AG04450 (cell line): Measurements from ENCODE around the gene PKP1. TPM values are rescaled to one million over a fixed set of nuclear protein-coding genes. Genes with fewer than 3 reads are reported as not detected.

ENCODE experiments used
- CTCF ChIA-PET: fragments of 300-600, 350-600 bp; formaldehyde crosslinking; extraction: SDS; loops from one replicate; lab custom pipeline; 2022; ENCODE audit warnings: antibody characterized with exemption, inconsistent platforms; lab: Charles Lee
- POLR2A ChIA-PET: fragments of 350-600 bp; formaldehyde crosslinking; extraction: SDS; loops from one replicate; lab custom pipeline; 2021; ENCODE audit warnings: antibody characterized with exemption, inconsistent platforms; lab: Yijun Ruan, JAX
- DNase-seq: peaks from one replicate; pipeline ENCODE4 v3.0.0-alpha.2; 2011; ENCODE audit warnings: low read depth, low spot score
- H3K27ac ChIP-seq: one replicate; pipeline ENCODE4 v1.5.1; 2012; ENCODE audit warnings: low read depth, low read length, control low read depth
- H3K27me3 ChIP-seq: one replicate; pipeline ENCODE4 v1.6.0; 2012; ENCODE audit warnings: low read length; ENCODE audit not compliant: control insufficient read depth, insufficient read depth
- H3K4me3 ChIP-seq: 2 replicates; pipeline ENCODE4 v1.5.1; 2011; ENCODE audit warnings: mild to moderate bottlenecking, low read depth, low read length, control low read depth
- H3K9me3 ChIP-seq: 2 replicates; pipeline ENCODE4 v1.5.1; 2012; ENCODE audit warnings: low read length; ENCODE audit not compliant: control insufficient read depth, insufficient read depth
- polyA plus RNA-seq: library from polyadenylated mRNA; depleted of rRNA; stranded (reverse); fragments of >200 nt; gene quantifications from 2 replicates; pipeline ENCODE4 v1.2.3, GENCODE V29; 2011
- TF ChIP-seq, protein P1 (sequence below): IDR thresholded peaks from 2 replicates; pipeline ENCODE4 v1.5.1; 2011; ENCODE audit warnings: low read depth, low read length, control low read depth, inconsistent platforms

PKP1 gene
- polyA plus RNA-seq, 1 experiment: 0.04 TPM

DNA sequence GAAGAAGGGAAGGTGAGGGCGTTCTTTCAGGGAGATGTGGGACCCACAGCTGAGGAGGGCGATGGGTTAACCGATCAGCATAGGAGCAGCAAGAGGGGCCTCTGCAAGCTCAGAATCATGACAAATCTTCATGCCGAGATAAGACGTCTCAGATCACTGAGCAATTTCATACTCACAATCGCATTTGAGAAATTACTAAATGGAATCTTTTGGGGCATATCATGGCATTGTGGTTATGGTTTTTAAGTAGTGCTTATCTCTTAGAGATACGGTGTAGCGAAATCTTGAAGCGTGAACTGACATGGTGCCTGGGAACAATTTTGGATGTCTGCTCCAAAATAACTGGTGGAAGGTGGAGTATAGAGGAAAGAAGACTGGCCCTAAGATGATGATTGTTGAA, 88.0 kb downstream of the PKP1 start:
- no peak overlapping the region for H3K4me3 ChIP-seq
- CTCF ChIA-PET: interaction anchor here (0.9 to 1.4 kb wide), 2 partner anchors 24 to 117 kb away, joined by 4 read pairs; no protein-coding TSS in a partner anchor
- H3K9me3 ChIP-seq: peaks cover 4% of the 10 kb centered on the region
- POLR2A ChIA-PET: no interaction called here
- DNase-seq: no peak
- peaks cover 74% of the 10 kb centered on the region for H3K27me3 ChIP-seq
- TF ChIP-seq, protein P1, sequence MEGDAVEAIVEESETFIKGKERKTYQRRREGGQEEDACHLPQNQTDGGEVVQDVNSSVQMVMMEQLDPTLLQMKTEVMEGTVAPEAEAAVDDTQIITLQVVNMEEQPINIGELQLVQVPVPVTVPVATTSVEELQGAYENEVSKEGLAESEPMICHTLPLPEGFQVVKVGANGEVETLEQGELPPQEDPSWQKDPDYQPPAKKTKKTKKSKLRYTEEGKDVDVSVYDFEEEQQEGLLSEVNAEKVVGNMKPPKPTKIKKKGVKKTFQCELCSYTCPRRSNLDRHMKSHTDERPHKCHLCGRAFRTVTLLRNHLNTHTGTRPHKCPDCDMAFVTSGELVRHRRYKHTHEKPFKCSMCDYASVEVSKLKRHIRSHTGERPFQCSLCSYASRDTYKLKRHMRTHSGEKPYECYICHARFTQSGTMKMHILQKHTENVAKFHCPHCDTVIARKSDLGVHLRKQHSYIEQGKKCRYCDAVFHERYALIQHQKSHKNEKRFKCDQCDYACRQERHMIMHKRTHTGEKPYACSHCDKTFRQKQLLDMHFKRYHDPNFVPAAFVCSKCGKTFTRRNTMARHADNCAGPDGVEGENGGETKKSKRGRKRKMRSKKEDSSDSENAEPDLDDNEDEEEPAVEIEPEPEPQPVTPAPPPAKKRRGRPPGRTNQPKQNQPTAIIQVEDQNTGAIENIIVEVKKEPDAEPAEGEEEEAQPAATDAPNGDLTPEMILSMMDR: no peak
- H3K27ac ChIP-seq: no peak overlapping the region

DNA sequence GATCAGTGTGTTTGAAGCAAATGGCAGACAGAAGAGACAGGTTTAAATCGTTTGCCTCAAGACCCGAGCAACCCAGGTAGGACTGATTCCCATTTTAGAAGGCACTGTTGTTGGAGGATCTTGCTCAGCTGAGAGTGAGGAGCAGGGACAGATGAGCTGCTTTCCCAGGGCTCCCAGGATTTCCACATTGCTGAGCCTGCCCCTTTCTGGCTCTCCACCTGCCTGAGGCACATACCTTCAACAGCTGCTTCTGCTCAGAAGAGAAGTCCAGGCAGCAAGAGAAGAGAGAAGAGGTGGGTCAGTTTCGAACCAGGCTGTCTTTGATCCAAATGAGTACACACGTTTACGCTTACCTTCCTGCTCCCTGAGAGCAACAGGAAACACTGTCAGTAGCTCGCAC, 88.5 kb downstream of the PKP1 start:
- no peak overlapping the region for H3K27ac ChIP-seq
- CTCF ChIA-PET: interaction anchor here (1.2 to 1.4 kb wide), 2 partner anchors 9 to 117 kb away, joined by 3 to 4 read pairs; no protein-coding TSS in a partner anchor
- POLR2A ChIA-PET: no interaction called here
- no peak overlapping the region for H3K4me3 ChIP-seq
- DNase-seq: no peak
- TF ChIP-seq, protein P1: no peak
- H3K27me3 ChIP-seq: peaks cover 73% of the 10 kb centered on the region
- peaks cover 4% of the 10 kb centered on the region for H3K9me3 ChIP-seq

DNA sequence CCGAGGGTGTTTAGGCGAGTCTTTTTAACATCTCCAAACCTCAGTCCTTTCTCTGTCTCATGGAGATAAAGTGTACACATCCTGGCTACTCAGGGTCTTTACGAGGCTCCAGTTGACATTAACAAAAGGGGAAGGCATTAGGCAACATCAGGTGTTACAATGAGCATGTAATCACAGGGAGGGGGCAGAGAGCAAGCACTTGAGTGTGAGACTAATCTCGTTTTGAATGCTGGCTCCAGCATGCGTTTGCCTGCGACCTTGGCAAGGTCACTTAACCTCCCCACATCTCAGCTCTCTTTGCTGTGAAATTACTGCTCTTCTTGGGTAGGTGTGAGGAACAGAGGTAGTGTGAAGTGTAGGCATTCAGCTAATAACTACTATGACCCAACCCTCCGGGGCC, 91.1 kb downstream of the PKP1 start:
- H3K27me3 ChIP-seq: peaks cover 53% of the 10 kb centered on the region
- TF ChIP-seq, protein P1: no peak
- CTCF ChIA-PET: interaction anchor here (0.6 kb wide), 1 partner anchor 11 kb away, joined by 3 read pairs; no protein-coding TSS in a partner anchor
- H3K4me3 ChIP-seq: no peak overlapping the region
- POLR2A ChIA-PET: no interaction called here
- DNase-seq: no peak
- H3K9me3 ChIP-seq: peaks cover 4% of the 10 kb centered on the region
- H3K27ac ChIP-seq: no peak overlapping the region

DNA sequence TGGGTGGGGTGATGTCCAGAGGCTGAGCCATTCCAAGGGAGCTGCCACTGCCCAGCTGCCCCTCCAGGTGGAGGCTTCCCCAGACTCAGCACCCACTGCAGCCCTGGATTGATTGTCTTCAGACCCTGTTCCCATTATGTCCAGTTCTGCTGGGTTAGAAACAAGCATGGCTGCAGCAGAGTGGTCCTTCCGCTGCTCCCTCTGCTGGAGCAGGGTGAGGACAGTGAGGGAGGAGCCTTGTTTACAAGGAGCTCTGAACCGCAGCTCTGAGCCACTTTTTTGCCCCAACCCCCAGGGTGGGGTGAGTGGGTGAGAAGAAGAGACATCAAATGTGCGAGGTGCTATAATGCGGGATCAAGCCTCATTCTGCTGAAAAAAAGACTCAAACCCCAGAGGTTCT, 91.9 kb downstream of the PKP1 start:
- CTCF ChIA-PET: interaction anchor here (0.5 to 1.1 kb wide), 8 partner anchors 10 to 121 kb away, joined by 3 to 7 read pairs (median 4); no protein-coding TSS in a partner anchor
- TF ChIP-seq, protein P1: peak; percentile 47
- Histone ChIP-seq H3K27ac (no peak overlapping the region), H3K27me3 (peaks cover 47% of the 10 kb centered on the region), H3K9me3 (peaks cover 4% of the 10 kb centered on the region), H3K4me3 (no peak overlapping the region)
- POLR2A ChIA-PET: no interaction called here
- no peak for DNase-seq

DNA sequence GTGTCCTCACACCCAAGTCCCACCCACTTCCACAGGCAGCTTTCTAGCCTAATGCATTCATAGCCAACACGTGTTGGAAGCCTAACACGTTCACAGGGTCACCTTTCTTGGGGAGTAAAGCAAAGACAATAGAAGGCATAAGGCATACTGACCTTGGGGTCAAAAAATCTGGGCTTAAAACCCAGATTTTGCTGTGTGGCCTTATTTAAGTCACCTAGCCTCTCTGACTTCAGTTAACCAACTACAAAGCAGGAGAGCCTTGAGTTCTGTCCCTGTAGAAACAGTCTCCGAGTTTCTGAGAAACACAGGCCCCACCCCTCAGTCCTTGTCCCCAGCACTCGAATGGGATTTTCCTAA, 92.8 kb downstream of the PKP1 start:
- H3K27me3 ChIP-seq: peaks cover 40% of the 10 kb centered on the region
- TF ChIP-seq, protein P1: no peak
- POLR2A ChIA-PET: interaction anchor here (0.6 kb wide), 1 partner anchor 38 kb away, joined by 3 read pairs; no protein-coding TSS in a partner anchor
- no peak overlapping the region for H3K4me3 ChIP-seq
- no peak overlapping the region for H3K27ac ChIP-seq
- DNase-seq: no peak
- CTCF ChIA-PET: interaction anchor here (0.7 to 1.1 kb wide), 6 partner anchors 9 to 33 kb away, joined by 3 to 6 read pairs (median 4); no protein-coding TSS in a partner anchor
- H3K9me3 ChIP-seq: peaks cover 4% of the 10 kb centered on the region
